ENCODE data around the gene CWF19L1. TPM values are rescaled to one million over a fixed set of nuclear protein-coding genes. Genes with fewer than 3 reads are reported as not detected.

CWF19L1 gene
- 10 to 100 TPM; 27.0 to 32.9 TPM for total RNA-seq
- 34.8 TPM for polyA plus RNA-seq (ENCODE audit: insufficient read depth, low read depth, low replicate concordance)
- long read RNA-seq, donor 1, partial matches to known transcripts = 0 of 3 reads
- long read RNA-seq, donor 1, other reads (novel, unspliced or antisense) = 0 of 3 reads
- long read RNA-seq, donor 2, partial matches to known transcripts = 0 of 2 reads
- long read RNA-seq, donor 2, other reads (novel, unspliced or antisense) = 0 of 2 reads

- intact Hi-C loops (cut with DNase I; ENCODE audit: low total_unique reads) = no loop called here
- Histone ChIP-seq H3K4me1 (peaks cover 3% of the 10 kb centered on the region), H3K27me3 (no peaks in the 10 kb centered on the region), H3K9me3 (no peaks in the 10 kb centered on the region), H3K27ac (peak within 1 kb of the TSS; percentile 66 to 68), H3K4me3 (peak within 1 kb of the TSS; percentile 90 to 94), H3K36me3 (ENCODE audit: low read depth, missing control alignments) (no peaks in the 10 kb centered on the region)
- WGBS, 2 donors = 2 to 5% methylated on average over 41 to 49 of the region's 49 CpGs
- DNase-seq = peak; percentile 94
- TF ChIP-seq CTCF (IDR thresholded peaks at IDR 0.05) (no peak), POLR2A (IDR thresholded peaks at IDR 0.05) (no peak)
Measured at GRCh38 chr10:100267239-100268104, at the start of gene CWF19L1. TSS of gene CWF19L1 (minus strand) at chr10:100267638. CDS start at chr10:100267593, 45 bp downstream.

GRCh38 chr10:100315615-100316014, 48.2 kb upstream of the CWF19L1 start:
- DNase-seq = no peak
- Histone ChIP-seq H3K36me3 (ENCODE audit: low read depth, missing control alignments) (no peaks in the 10 kb centered on the region), H3K27me3 (no peaks in the 10 kb centered on the region), H3K4me3 (no peak overlapping the region), H3K27ac (no peak overlapping the region), H3K9me3 (no peaks in the 10 kb centered on the region), H3K4me1 (no peaks in the 10 kb centered on the region)
- intact Hi-C loops (cut with DNase I; ENCODE audit: low total_unique reads) = no loop called here
- WGBS, 2 donors = 79 to 80% methylated on average over 4 of the region's 4 CpGs
- TF ChIP-seq POLR2A (IDR thresholded peaks at IDR 0.05) (no peak), CTCF (IDR thresholded peaks at IDR 0.05) (no peak)

- H3K9me3 ChIP-seq = no peaks in the 10 kb centered on the region
- no peaks in the 10 kb centered on the region for H3K36me3 ChIP-seq (ENCODE audit: low read depth, missing control alignments)
- no peaks in the 10 kb centered on the region for H3K27me3 ChIP-seq
- WGBS, 2 donors = 80 to 85% methylated on average over 4 of the region's 4 CpGs
- no peak overlapping the region for H3K27ac ChIP-seq
- no peaks in the 10 kb centered on the region for H3K4me1 ChIP-seq
- intact Hi-C loops (cut with DNase I; ENCODE audit: low total_unique reads) = no loop called here
- TF ChIP-seq POLR2A (IDR thresholded peaks at IDR 0.05) (no peak), CTCF (IDR thresholded peaks at IDR 0.05) (no peak)
- no peak overlapping the region for H3K4me3 ChIP-seq
- DNase-seq = no peak
Measured at GRCh38 chr10:100311298-100311697, 43.9 kb upstream of the CWF19L1 start.

GRCh38 chr10:100307684-100308083, 40.2 kb upstream of the CWF19L1 start:
- no peaks in the 10 kb centered on the region for H3K36me3 ChIP-seq (ENCODE audit: low read depth, missing control alignments)
- intact Hi-C loops (cut with DNase I; ENCODE audit: low total_unique reads) = no loop called here
- no peak overlapping the region for H3K27ac ChIP-seq
- whole genome bisulfite sequencing, 2 donors = 83 to 86% methylated on average over 3 of the region's 3 CpGs
- TF ChIP-seq POLR2A (IDR thresholded peaks at IDR 0.05) = no peak
- no peak for TF ChIP-seq CTCF (IDR thresholded peaks at IDR 0.05)
- H3K9me3 ChIP-seq = no peaks in the 10 kb centered on the region
- H3K4me1 ChIP-seq = no peaks in the 10 kb centered on the region
- no peak for DNase-seq
- H3K27me3 ChIP-seq = no peaks in the 10 kb centered on the region
- no peak overlapping the region for H3K4me3 ChIP-seq

All from testis (tissue), 5 donors.